ENCODE measurements around the gene CBR3.
A peak's percentile ranks its signal among the peaks of the same experiment; 100 is the strongest.

Gene CBR3

DNA sequence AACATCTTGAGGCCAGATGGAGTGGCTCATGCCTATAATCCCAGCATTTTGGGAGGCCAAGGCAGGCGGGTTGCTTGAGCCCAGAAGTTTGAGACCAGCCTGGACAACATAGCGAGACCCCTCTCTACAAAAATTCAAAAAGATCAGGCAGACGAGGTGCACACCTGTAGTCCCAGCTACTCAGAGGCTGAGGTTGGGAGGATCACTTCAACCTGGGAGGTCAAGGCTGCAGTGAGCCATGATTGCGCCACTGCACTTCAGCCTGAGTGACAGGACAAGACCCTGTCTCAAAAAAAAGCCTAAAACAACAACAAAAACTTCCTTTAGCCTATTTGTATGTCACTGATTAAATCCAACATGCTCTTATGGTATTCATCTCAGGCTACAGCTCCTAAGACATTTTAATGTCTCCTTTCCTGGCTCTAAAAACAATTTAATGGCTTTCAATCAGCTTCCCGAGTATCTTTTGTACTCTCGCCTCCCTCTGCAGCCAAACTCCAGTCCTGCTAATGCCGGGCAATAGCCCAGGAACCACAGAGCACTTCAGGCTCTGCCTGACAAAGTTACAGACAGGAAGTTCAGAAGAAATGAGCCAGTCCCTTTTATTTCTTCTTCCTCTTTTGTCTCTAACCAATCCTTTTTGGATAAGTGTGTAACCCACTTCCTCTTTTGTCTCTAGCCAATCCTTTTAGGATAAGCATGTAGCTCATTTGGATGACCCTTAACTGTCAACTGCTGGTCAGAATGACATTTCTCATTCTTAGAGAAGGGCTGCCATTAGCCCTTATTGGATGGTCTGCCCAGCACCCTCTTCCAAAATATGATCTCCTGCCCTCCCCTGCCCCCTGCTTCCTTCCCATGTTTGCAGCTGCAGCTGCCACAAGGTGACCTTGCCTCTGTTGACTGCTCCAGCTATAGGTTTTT is 15.2 kb downstream of the CBR3 start:
- H3K4me2 ChIP-seq (ENCODE audit: insufficient read depth, low read length) = peak overlapping the region; percentile 48
- H3K9ac ChIP-seq (ENCODE audit: low read depth, low read length) = peak overlapping the region; percentile 18; the same call in 1 of the 2 replicates
- peak; percentile 45 for DNase-seq
- ATAC-seq (ENCODE audit: insufficient read depth, low read depth) = peak; percentile 82
- peak overlapping the region; percentile 82 for H2AFZ ChIP-seq (ENCODE audit: low read depth, low read length)
- TF ChIP-seq, protein P1, sequence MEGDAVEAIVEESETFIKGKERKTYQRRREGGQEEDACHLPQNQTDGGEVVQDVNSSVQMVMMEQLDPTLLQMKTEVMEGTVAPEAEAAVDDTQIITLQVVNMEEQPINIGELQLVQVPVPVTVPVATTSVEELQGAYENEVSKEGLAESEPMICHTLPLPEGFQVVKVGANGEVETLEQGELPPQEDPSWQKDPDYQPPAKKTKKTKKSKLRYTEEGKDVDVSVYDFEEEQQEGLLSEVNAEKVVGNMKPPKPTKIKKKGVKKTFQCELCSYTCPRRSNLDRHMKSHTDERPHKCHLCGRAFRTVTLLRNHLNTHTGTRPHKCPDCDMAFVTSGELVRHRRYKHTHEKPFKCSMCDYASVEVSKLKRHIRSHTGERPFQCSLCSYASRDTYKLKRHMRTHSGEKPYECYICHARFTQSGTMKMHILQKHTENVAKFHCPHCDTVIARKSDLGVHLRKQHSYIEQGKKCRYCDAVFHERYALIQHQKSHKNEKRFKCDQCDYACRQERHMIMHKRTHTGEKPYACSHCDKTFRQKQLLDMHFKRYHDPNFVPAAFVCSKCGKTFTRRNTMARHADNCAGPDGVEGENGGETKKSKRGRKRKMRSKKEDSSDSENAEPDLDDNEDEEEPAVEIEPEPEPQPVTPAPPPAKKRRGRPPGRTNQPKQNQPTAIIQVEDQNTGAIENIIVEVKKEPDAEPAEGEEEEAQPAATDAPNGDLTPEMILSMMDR (IDR thresholded peaks at IDR 0.05; ENCODE audit: borderline replicate concordance, extremely low read depth, low read length, poor library complexity, severe bottlenecking) = peak; percentile 1
- TF ChIP-seq EZH2 (IDR thresholded peaks at IDR 0.05; ENCODE audit: borderline replicate concordance, low read depth, low read length, severe bottlenecking) = no peak
- no peaks in the 10 kb centered on the region for H4K20me1 ChIP-seq (ENCODE audit: insufficient read depth, low read length)
- H3K9me3 ChIP-seq (ENCODE audit: insufficient read depth, low read length, severe bottlenecking) = no peaks in the 10 kb centered on the region
- H3K4me3 ChIP-seq (ENCODE audit: low read depth in 1 of 2, low read length in 2 of 2) = peak overlapping the region in 1 of 2 experiments; percentile 18; a peak in 1 of 4 replicates
- H3K27me3 ChIP-seq (ENCODE audit: insufficient read depth, low read length, poor library complexity) = no peaks in the 10 kb centered on the region
- H3K36me3 ChIP-seq (ENCODE audit: insufficient read depth, low read length) = no peaks in the 10 kb centered on the region
- H3K79me2 ChIP-seq (ENCODE audit: insufficient read depth, low read length) = no peaks in the 10 kb centered on the region
- H3K4me1 ChIP-seq (ENCODE audit: insufficient read depth, low read length) = peaks cover 20% of the 10 kb centered on the region
- peak overlapping the region; percentile 52 for H3K27ac ChIP-seq (ENCODE audit: low read length)

DNA sequence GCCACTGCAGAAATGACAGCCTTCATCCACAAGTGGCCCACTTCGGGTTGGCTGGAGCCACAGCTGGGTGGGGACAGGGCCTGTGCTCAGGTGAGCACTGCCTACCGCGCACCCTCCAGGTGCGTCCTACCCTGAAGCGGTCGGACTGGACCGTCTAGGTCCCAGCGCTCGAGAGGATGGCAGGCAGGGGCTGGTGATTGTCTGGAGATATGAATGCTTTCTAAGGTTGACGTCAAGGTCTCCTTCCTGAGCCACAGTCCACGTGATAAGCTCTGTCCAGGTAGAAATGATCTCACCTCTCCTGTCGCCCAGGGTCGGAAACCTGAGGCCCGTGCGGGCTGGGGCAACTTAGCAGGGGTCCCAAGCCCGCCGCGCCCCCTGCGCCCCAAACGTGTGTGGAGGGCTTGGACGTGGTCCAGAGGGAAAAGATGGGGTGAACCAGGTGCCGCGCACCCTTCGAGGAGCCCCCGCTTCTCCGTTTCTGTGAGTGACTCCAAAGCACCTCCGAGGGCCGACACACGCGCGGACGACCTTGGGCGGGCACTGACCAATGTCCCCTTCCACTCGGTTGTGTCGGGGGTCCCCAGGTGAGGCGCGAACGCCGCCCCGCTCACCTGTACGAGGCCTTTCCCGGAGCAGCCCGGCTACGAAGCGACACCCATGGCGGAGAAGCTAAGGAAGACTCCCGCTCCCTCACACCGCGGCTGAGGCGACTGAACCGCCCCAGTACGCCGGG is 20.9 kb downstream of the CBR3 start:
- Histone ChIP-seq H4K20me1 (ENCODE audit: insufficient read depth, low read length) (no peaks in the 10 kb centered on the region), H3K27me3 (ENCODE audit: insufficient read depth, low read length, poor library complexity) (no peaks in the 10 kb centered on the region), H3K9ac (ENCODE audit: low read depth, low read length) (peak overlapping the region; percentile 60), H3K4me3 (ENCODE audit: low read depth in 1 of 2, low read length in 2 of 2) (peak overlapping the region; percentile 20 to 73; a peak in 3 of 4 replicates), H3K79me2 (ENCODE audit: insufficient read depth, low read length) (peaks cover 7% of the 10 kb centered on the region), H2AFZ (ENCODE audit: low read depth, low read length) (peak overlapping the region; percentile 98), H3K36me3 (ENCODE audit: insufficient read depth, low read length) (no peaks in the 10 kb centered on the region; the same call in 1 of the 2 replicates), H3K4me2 (ENCODE audit: insufficient read depth, low read length) (peak overlapping the region; percentile 97), H3K4me1 (ENCODE audit: insufficient read depth, low read length) (peaks cover 27% of the 10 kb centered on the region), H3K9me3 (ENCODE audit: insufficient read depth, low read length, severe bottlenecking) (no peaks in the 10 kb centered on the region), H3K27ac (ENCODE audit: low read length) (peak overlapping the region; percentile 58; the same call in 1 of the 2 replicates)
- DNase-seq (no peak), ATAC-seq (ENCODE audit: insufficient read depth, low read depth) (no peak)
- TF ChIP-seq, protein P1 (IDR thresholded peaks at IDR 0.05; ENCODE audit: borderline replicate concordance, extremely low read depth, low read length, poor library complexity, severe bottlenecking) = no peak
- TF ChIP-seq EZH2 (IDR thresholded peaks at IDR 0.05; ENCODE audit: borderline replicate concordance, low read depth, low read length, severe bottlenecking) = no peak

DNA sequence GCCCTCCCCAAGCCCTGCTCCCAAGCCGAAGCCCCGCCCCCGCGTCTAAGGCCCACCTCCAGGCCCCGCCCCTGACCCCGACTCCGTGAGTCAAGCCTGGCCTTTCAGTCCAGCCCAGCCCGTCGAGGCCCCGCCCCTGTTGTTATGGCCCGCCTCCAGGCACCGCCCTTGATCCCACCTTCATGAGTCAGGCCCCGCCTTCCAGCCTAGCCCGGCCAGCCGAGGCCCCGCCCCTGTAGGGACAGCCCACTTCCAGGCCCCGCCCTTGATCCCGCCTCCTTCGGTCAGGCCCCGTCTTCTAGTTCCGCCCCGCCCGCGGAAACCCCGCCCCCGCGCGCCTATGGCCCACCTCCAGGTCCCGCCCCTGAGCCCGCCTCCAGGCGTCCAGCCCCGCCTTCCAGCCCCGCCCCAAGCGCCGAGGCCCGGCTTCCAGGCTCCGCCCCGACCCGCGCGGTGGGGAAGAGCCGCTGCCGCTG is 21.5 kb downstream of the CBR3 start:
- H2AFZ ChIP-seq (ENCODE audit: low read depth, low read length) = peak overlapping the region; percentile 98

More for the DNA sequence above, 21.5 kb downstream of the CBR3 start:
- TF ChIP-seq, protein P1 (IDR thresholded peaks at IDR 0.05; ENCODE audit: borderline replicate concordance, extremely low read depth, low read length, poor library complexity, severe bottlenecking) = no peak
- TF ChIP-seq EZH2 (IDR thresholded peaks at IDR 0.05; ENCODE audit: borderline replicate concordance, low read depth, low read length, severe bottlenecking) = no peak
- peak; percentile 89 for ATAC-seq (ENCODE audit: insufficient read depth, low read depth)
- H3K4me2 ChIP-seq (ENCODE audit: insufficient read depth, low read length) = peak overlapping the region; percentile 97
- no peaks in the 10 kb centered on the region; the same call in 1 of the 2 replicates for H3K36me3 ChIP-seq (ENCODE audit: insufficient read depth, low read length)
- peaks cover 8% of the 10 kb centered on the region for H3K79me2 ChIP-seq (ENCODE audit: insufficient read depth, low read length)
- peak overlapping the region; percentile 93 to 98; a peak in 3 of 4 replicates for H3K4me3 ChIP-seq (ENCODE audit: low read depth in 1 of 2, low read length in 2 of 2)
- no peaks in the 10 kb centered on the region for H3K27me3 ChIP-seq (ENCODE audit: insufficient read depth, low read length, poor library complexity)
- H3K9me3 ChIP-seq (ENCODE audit: insufficient read depth, low read length, severe bottlenecking) = no peaks in the 10 kb centered on the region
- peak; percentile 99 for DNase-seq
- H3K9ac ChIP-seq (ENCODE audit: low read depth, low read length) = peak overlapping the region; percentile 96
- peaks cover 21% of the 10 kb centered on the region for H3K4me1 ChIP-seq (ENCODE audit: insufficient read depth, low read length)
- H4K20me1 ChIP-seq (ENCODE audit: insufficient read depth, low read length) = no peaks in the 10 kb centered on the region
- no peak overlapping the region; the same call in 1 of the 2 replicates for H3K27ac ChIP-seq (ENCODE audit: low read length)
